AG04450 (cell line): ENCODE data around the gene TRPM5. TPM values are rescaled to one million over a fixed set of nuclear protein-coding genes. Genes with fewer than 3 reads are reported as not detected.

Experiments
- CTCF ChIA-PET: fragments of 300-600, 350-600 bp; formaldehyde crosslinking; extraction: SDS; loops from one replicate; lab custom pipeline; 2022; ENCODE audit warnings: antibody characterized with exemption, inconsistent platforms; lab: Charles Lee
- POLR2A ChIA-PET: fragments of 350-600 bp; formaldehyde crosslinking; extraction: SDS; loops from one replicate; lab custom pipeline; 2021; ENCODE audit warnings: antibody characterized with exemption, inconsistent platforms; lab: Yijun Ruan, JAX
- DNase-seq: peaks from one replicate; pipeline ENCODE4 v3.0.0-alpha.2; 2011; ENCODE audit warnings: low read depth, low spot score
- H3K27ac ChIP-seq: one replicate; pipeline ENCODE4 v1.5.1; 2012; ENCODE audit warnings: low read depth, low read length, control low read depth
- H3K27me3 ChIP-seq: one replicate; pipeline ENCODE4 v1.6.0; 2012; ENCODE audit warnings: low read length; ENCODE audit not compliant: control insufficient read depth, insufficient read depth
- H3K4me3 ChIP-seq: 2 replicates; pipeline ENCODE4 v1.5.1; 2011; ENCODE audit warnings: mild to moderate bottlenecking, low read depth, low read length, control low read depth
- H3K9me3 ChIP-seq: 2 replicates; pipeline ENCODE4 v1.5.1; 2012; ENCODE audit warnings: low read length; ENCODE audit not compliant: control insufficient read depth, insufficient read depth
- CTCF ChIP-seq: IDR thresholded peaks from 2 replicates; pipeline ENCODE4 v1.5.1; 2011; ENCODE audit warnings: low read depth, low read length, control low read depth, inconsistent platforms
- polyA plus RNA-seq: library from polyadenylated mRNA; depleted of rRNA; stranded (reverse); fragments of >200 nt; gene quantifications from 2 replicates; pipeline ENCODE4 v1.2.3, GENCODE V29; 2011

TRPM5 gene
- polyA plus RNA-seq, 1 experiment: not detected

GRCh38 chr11:2415171-2415570 lies 29.1 kb downstream of the TRPM5 start:
- no peak for TF ChIP-seq CTCF
- Histone ChIP-seq H3K9me3 (no peaks in the 10 kb centered on the region; the same call in 1 of the 2 replicates), H3K27me3 (peaks cover 5% of the 10 kb centered on the region), H3K4me3 (no peak overlapping the region), H3K27ac (no peak overlapping the region)
- ChIA-PET POLR2A (no interaction called here), CTCF (no interaction called here)
- DNase-seq: no peak

- H3K9me3 ChIP-seq: no peaks in the 10 kb centered on the region; the same call in 1 of the 2 replicates
- no peak for DNase-seq
- CTCF ChIA-PET: no interaction called here
- POLR2A ChIA-PET: no interaction called here
- H3K27me3 ChIP-seq: peaks cover 6% of the 10 kb centered on the region
- TF ChIP-seq CTCF: no peak
- H3K27ac ChIP-seq: no peak overlapping the region
- H3K4me3 ChIP-seq: no peak overlapping the region
Measured at GRCh38 chr11:2414616-2415015, 29.7 kb downstream of the TRPM5 start.

GRCh38 chr11:2413742-2414579 lies 30.4 kb downstream of the TRPM5 start:
- peaks cover 11% of the 10 kb centered on the region for H3K27me3 ChIP-seq
- H3K27ac ChIP-seq: no peak overlapping the region
- no peak for DNase-seq
- H3K9me3 ChIP-seq: no peaks in the 10 kb centered on the region; the same call in 1 of the 2 replicates
- ChIA-PET CTCF (interaction anchor here (1.3 kb wide), 1 partner anchor 216 kb away, joined by 3 read pairs; no protein-coding TSS in a partner anchor), POLR2A (interaction anchor here (0.5 to 1.2 kb wide), 2 partner anchors 36 to 516 kb away, joined by 3 to 4 read pairs; no protein-coding TSS in a partner anchor)
- H3K4me3 ChIP-seq: no peak overlapping the region
- TF ChIP-seq CTCF: no peak

- H3K27me3 ChIP-seq: peaks cover 13% of the 10 kb centered on the region
- H3K9me3 ChIP-seq: no peaks in the 10 kb centered on the region; the same call in 1 of the 2 replicates
- POLR2A ChIA-PET: no interaction called here
- no peak for DNase-seq
- H3K4me3 ChIP-seq: no peak overlapping the region
- no peak overlapping the region for H3K27ac ChIP-seq
- TF ChIP-seq CTCF: no peak
- CTCF ChIA-PET: no interaction called here
Measured at GRCh38 chr11:2412323-2412722, 32.0 kb downstream of the TRPM5 start.
